NCI-H774 (cell line): ENCODE measurements around the gene SCN8A.

Experiments used
- DNase-seq: peaks from one replicate; lab custom pipeline; 2025; lab: John Stamatoyannopoulos, UW

The SCN8A gene

GRCh38 chr12:51672334-51672733 is 81.3 kb downstream of the SCN8A start:
- DNase-seq: no peak

- peak; percentile 25 for DNase-seq
Observed at GRCh38 chr12:51675071-51675803, 84.2 kb downstream of the SCN8A start.

- DNase-seq: no peak
Observed at GRCh38 chr12:51676875-51677274, 85.8 kb downstream of the SCN8A start.

- DNase-seq: no peak
Observed at GRCh38 chr12:51677284-51677968, 86.4 kb downstream of the SCN8A start.

- peak; percentile 9 for DNase-seq
Observed at GRCh38 chr12:51678086-51678724, 87.2 kb downstream of the SCN8A start.

GRCh38 chr12:51682981-51683380 is 91.9 kb downstream of the SCN8A start:
- DNase-seq: no peak

GRCh38 chr12:51683763-51684357 is 92.8 kb downstream of the SCN8A start:
- DNase-seq: peak; percentile 36

- no peak for DNase-seq
Observed at GRCh38 chr12:51686727-51687126, 95.7 kb downstream of the SCN8A start.

- DNase-seq: no peak
Observed at GRCh38 chr12:51687177-51687576, 96.1 kb downstream of the SCN8A start.

GRCh38 chr12:51687614-51688013 is 96.6 kb downstream of the SCN8A start:
- DNase-seq: no peak

GRCh38 chr12:51689983-51690382 is 99.0 kb downstream of the SCN8A start:
- no peak for DNase-seq

GRCh38 chr12:51692016-51692415 is 101.0 kb downstream of the SCN8A start:
- DNase-seq: no peak

- no peak for DNase-seq
Observed at GRCh38 chr12:51693569-51693968, 102.5 kb downstream of the SCN8A start.

GRCh38 chr12:51694146-51694545 is 103.1 kb downstream of the SCN8A start:
- no peak for DNase-seq

GRCh38 chr12:51695241-51696010 is 104.4 kb downstream of the SCN8A start:
- no peak for DNase-seq

GRCh38 chr12:51699219-51699618 is 108.2 kb downstream of the SCN8A start:
- no peak for DNase-seq

GRCh38 chr12:51700887-51701286 is 109.9 kb downstream of the SCN8A start:
- DNase-seq: no peak

- DNase-seq: no peak
Observed at GRCh38 chr12:51702587-51702986, 111.6 kb downstream of the SCN8A start.

GRCh38 chr12:51705450-51705849 is 114.4 kb downstream of the SCN8A start:
- DNase-seq: no peak

GRCh38 chr12:51706206-51706605 is 115.2 kb downstream of the SCN8A start:
- no peak for DNase-seq

- no peak for DNase-seq
Observed at GRCh38 chr12:51714666-51715065, 123.6 kb downstream of the SCN8A start.

GRCh38 chr12:51717326-51717925 is 126.4 kb downstream of the SCN8A start:
- no peak for DNase-seq
